Measurements from ENCODE around the gene YPEL2.

YPEL2 gene

GRCh38 chr17:59433586-59433985 lies 102.1 kb downstream of the YPEL2 start:
- no peak for TF ChIP-seq SIN3A (IDR thresholded peaks at IDR 0.05; ENCODE audit: borderline replicate concordance, insufficient read depth, low read length)
- TF ChIP-seq FOXP2 (optimal IDR thresholded peaks at IDR 0.05; ENCODE audit: borderline replicate concordance, extremely low read depth, extremely low read length, insufficient read depth) = no peak
- TF ChIP-seq TAF1 (IDR thresholded peaks at IDR 0.05; ENCODE audit: borderline replicate concordance, insufficient read depth, low read length) = no peak
- no peak for TF ChIP-seq POLR2AphosphoS5 (IDR thresholded peaks at IDR 0.05; ENCODE audit: low read depth, low read length)
- TF ChIP-seq, protein P1, sequence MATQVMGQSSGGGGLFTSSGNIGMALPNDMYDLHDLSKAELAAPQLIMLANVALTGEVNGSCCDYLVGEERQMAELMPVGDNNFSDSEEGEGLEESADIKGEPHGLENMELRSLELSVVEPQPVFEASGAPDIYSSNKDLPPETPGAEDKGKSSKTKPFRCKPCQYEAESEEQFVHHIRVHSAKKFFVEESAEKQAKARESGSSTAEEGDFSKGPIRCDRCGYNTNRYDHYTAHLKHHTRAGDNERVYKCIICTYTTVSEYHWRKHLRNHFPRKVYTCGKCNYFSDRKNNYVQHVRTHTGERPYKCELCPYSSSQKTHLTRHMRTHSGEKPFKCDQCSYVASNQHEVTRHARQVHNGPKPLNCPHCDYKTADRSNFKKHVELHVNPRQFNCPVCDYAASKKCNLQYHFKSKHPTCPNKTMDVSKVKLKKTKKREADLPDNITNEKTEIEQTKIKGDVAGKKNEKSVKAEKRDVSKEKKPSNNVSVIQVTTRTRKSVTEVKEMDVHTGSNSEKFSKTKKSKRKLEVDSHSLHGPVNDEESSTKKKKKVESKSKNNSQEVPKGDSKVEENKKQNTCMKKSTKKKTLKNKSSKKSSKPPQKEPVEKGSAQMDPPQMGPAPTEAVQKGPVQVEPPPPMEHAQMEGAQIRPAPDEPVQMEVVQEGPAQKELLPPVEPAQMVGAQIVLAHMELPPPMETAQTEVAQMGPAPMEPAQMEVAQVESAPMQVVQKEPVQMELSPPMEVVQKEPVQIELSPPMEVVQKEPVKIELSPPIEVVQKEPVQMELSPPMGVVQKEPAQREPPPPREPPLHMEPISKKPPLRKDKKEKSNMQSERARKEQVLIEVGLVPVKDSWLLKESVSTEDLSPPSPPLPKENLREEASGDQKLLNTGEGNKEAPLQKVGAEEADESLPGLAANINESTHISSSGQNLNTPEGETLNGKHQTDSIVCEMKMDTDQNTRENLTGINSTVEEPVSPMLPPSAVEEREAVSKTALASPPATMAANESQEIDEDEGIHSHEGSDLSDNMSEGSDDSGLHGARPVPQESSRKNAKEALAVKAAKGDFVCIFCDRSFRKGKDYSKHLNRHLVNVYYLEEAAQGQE (IDR thresholded peaks at IDR 0.05; ENCODE audit: insufficient read depth in 1 of 2, low read depth in 2 of 2, low read length in 2 of 2) = no peak

DNA sequence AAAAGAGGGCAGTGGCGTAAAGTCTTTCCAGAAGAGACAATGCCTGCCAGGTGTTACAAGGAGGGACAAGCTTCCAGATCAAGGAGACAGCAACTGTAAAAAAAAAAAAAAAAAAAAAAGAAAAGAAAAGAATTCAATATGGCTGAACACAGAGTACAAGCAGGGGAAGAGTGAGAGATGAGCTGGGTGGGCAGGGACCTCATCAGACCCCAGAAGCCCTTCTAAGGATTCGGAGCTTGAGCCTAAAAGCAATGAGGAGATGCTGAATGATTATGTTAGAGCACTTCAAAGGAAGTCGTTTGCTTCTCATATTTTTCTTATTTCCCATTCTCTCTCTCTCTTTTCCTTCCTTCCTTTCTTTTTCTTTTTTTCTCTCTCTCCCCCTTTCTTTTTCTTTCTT lies 103.0 kb downstream of the YPEL2 start:
- no peak for TF ChIP-seq FOXP2 (optimal IDR thresholded peaks at IDR 0.05; ENCODE audit: borderline replicate concordance, extremely low read depth, extremely low read length, insufficient read depth)
- TF ChIP-seq, protein P1 (IDR thresholded peaks at IDR 0.05; ENCODE audit: insufficient read depth in 1 of 2, low read depth in 2 of 2, low read length in 2 of 2) = no peak
- TF ChIP-seq TAF1 (IDR thresholded peaks at IDR 0.05; ENCODE audit: borderline replicate concordance, insufficient read depth, low read length) = no peak
- TF ChIP-seq SIN3A (IDR thresholded peaks at IDR 0.05; ENCODE audit: borderline replicate concordance, insufficient read depth, low read length) = no peak
- no peak for TF ChIP-seq POLR2AphosphoS5 (IDR thresholded peaks at IDR 0.05; ENCODE audit: low read depth, low read length)

- TF ChIP-seq, protein P1 (IDR thresholded peaks at IDR 0.05; ENCODE audit: insufficient read depth in 1 of 2, low read depth in 2 of 2, low read length in 2 of 2) = no peak
- TF ChIP-seq POLR2AphosphoS5 (IDR thresholded peaks at IDR 0.05; ENCODE audit: low read depth, low read length) (no peak), TAF1 (IDR thresholded peaks at IDR 0.05; ENCODE audit: borderline replicate concordance, insufficient read depth, low read length) (no peak), FOXP2 (optimal IDR thresholded peaks at IDR 0.05; ENCODE audit: borderline replicate concordance, extremely low read depth, extremely low read length, insufficient read depth) (no peak), SIN3A (IDR thresholded peaks at IDR 0.05; ENCODE audit: borderline replicate concordance, insufficient read depth, low read length) (no peak)
Measured at GRCh38 chr17:59435238-59435637, 103.8 kb downstream of the YPEL2 start.

GRCh38 chr17:59436900-59437299 lies 105.4 kb downstream of the YPEL2 start:
- TF ChIP-seq, protein P1 (IDR thresholded peaks at IDR 0.05; ENCODE audit: insufficient read depth in 1 of 2, low read depth in 2 of 2, low read length in 2 of 2) = no peak
- TF ChIP-seq FOXP2 (optimal IDR thresholded peaks at IDR 0.05; ENCODE audit: borderline replicate concordance, extremely low read depth, extremely low read length, insufficient read depth) = no peak

DNA sequence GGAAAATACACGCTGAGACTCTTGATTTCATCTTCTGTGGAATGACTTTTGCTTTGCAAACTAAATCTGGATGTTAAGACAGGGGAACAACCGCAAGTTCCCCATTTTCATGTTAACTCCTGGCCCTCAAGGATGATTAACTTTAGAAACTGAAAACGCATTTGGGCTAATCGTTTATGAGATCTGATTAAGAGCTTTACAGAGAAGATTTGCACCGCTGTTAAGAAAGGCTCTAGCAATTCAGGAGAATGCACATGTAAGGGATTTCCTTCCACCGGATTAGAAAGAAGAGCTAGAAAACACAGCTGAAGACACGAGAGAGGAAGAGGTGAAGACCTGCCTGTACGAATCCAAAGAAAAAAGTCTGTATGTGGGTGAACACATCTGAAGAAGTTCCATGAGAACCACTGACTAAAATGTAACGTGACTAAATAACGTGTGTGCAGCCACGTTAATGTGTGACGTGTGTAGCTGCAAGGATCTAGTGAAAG lies 106.4 kb downstream of the YPEL2 start:
- TF ChIP-seq, protein P1 (IDR thresholded peaks at IDR 0.05; ENCODE audit: insufficient read depth in 1 of 2, low read depth in 2 of 2, low read length in 2 of 2) = no peak
- TF ChIP-seq FOXP2 (optimal IDR thresholded peaks at IDR 0.05; ENCODE audit: borderline replicate concordance, extremely low read depth, extremely low read length, insufficient read depth) = no peak
- no peak for TF ChIP-seq TAF1 (IDR thresholded peaks at IDR 0.05; ENCODE audit: borderline replicate concordance, insufficient read depth, low read length)

Measured in PFSK-1 (cell line).